ENCODE measurements around the gene MAD1L1. TPM values are rescaled to one million over a fixed set of nuclear protein-coding genes. Genes with fewer than 3 reads are reported as not detected.
A peak's percentile ranks its signal among the peaks of the same experiment; 100 is the strongest.

Gene MAD1L1
- total RNA-seq, 1 experiment from 2014 or later, result 63.0 TPM

DNA sequence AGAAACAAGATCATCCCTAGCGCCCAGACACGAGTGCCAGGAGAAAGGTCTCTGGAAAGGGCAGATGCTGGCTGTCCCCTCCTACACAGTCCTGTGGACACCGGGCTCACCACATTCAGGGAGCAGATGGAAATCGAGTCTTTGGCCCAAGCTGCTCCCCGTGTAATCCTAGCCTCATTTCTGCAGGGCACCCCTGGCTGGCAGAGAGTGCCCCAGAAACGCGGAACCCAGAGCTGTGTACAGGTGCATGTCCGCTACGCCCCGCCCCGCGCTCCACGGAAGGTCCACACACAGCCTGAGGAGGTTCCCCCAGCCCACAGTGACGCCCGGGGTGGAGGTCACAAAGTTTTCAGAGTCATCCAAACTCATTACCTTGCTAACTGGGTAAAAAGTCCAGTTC lies 202.8 kb downstream of the MAD1L1 start:
- peak; percentile 20 for DNase-seq
- no peaks in the 10 kb centered on the region for H3K36me3 ChIP-seq (replicated peaks; ENCODE audit: control insufficient read depth, insufficient read depth, low read length)
- H3K27me3 ChIP-seq (ENCODE audit: control insufficient read depth, insufficient read depth, low read length), result no peaks in the 10 kb centered on the region
- H3K4me3 ChIP-seq (ENCODE audit: insufficient read depth, low read depth, low read length), result no peak overlapping the region

GRCh38 chr7:2029211-2029905 lies 203.4 kb downstream of the MAD1L1 start:
- H3K4me3 ChIP-seq (ENCODE audit: insufficient read depth, low read depth, low read length), result no peak overlapping the region
- no peaks in the 10 kb centered on the region for H3K27me3 ChIP-seq (ENCODE audit: control insufficient read depth, insufficient read depth, low read length)
- no peaks in the 10 kb centered on the region for H3K36me3 ChIP-seq (replicated peaks; ENCODE audit: control insufficient read depth, insufficient read depth, low read length)
- DNase-seq, result no peak

GRCh38 chr7:2028733-2029132 lies 204.0 kb downstream of the MAD1L1 start:
- no peaks in the 10 kb centered on the region for H3K36me3 ChIP-seq (replicated peaks; ENCODE audit: control insufficient read depth, insufficient read depth, low read length)
- no peaks in the 10 kb centered on the region for H3K27me3 ChIP-seq (ENCODE audit: control insufficient read depth, insufficient read depth, low read length)
- no peak overlapping the region for H3K4me3 ChIP-seq (ENCODE audit: insufficient read depth, low read depth, low read length)
- no peak for DNase-seq

- Histone ChIP-seq H3K36me3 (replicated peaks; ENCODE audit: control insufficient read depth, insufficient read depth, low read length) (no peaks in the 10 kb centered on the region), H3K4me3 (ENCODE audit: insufficient read depth, low read depth, low read length) (no peak overlapping the region), H3K27me3 (ENCODE audit: control insufficient read depth, insufficient read depth, low read length) (no peaks in the 10 kb centered on the region)
- no peak for DNase-seq
These were observed 207.6 kb downstream of the MAD1L1 start for GRCh38 chr7:2025188-2025587.

DNA sequence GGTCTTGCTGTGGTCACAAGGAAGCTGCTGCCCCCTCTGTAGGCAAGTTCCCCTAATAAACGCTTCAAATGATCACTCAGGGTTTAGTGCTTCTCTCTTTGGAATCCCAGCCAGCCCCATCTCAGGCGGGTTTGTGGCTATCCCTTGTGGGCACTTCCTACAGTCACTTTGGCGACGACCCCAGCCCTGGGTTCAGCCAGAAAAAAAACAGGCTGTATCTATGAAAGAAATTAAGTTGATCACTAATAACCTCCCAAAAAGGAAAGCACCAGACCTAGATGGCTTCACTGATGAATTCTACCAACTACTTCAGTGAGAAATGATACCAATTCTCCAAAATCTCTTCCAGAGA lies 208.2 kb downstream of the MAD1L1 start:
- no peak overlapping the region for H3K4me3 ChIP-seq (ENCODE audit: insufficient read depth, low read depth, low read length)
- peak; percentile 23 for DNase-seq
- H3K36me3 ChIP-seq (replicated peaks; ENCODE audit: control insufficient read depth, insufficient read depth, low read length), result no peaks in the 10 kb centered on the region
- H3K27me3 ChIP-seq (ENCODE audit: control insufficient read depth, insufficient read depth, low read length), result no peaks in the 10 kb centered on the region

DNA sequence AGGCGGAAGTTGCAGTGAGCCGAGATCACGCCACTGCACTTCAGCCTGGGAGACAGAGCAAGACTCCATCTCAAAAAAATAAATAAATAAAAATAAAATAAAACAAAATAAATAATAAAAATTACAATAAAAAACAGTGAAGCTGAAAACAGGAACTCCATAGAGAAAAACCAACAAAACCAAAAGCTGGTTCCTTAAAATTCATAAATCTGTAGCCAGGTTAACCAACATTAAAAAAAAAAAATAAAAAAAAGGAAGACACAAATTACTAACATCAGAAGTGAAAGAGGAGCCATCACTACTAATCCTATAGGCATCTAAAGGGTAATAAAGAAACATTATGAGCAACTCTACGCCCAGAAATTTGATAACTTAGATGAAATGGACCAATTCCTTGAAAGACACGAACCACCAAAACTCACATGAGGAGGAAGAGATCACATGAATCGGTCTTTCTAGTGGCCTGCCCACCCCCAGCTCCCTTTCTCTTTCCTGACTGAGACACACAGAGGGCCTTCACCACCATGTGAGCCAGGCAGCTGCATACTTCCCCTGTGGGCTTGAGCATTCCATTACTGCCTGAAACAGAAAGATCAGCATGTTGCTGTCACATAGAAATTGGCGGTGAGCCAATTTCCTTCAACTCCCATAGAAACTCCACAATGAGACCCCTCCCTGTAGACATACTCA lies 208.7 kb downstream of the MAD1L1 start:
- Histone ChIP-seq H3K27me3 (ENCODE audit: control insufficient read depth, insufficient read depth, low read length) (no peaks in the 10 kb centered on the region), H3K36me3 (replicated peaks; ENCODE audit: control insufficient read depth, insufficient read depth, low read length) (no peaks in the 10 kb centered on the region), H3K4me3 (ENCODE audit: insufficient read depth, low read depth, low read length) (no peak overlapping the region)
- DNase-seq, result no peak

DNA sequence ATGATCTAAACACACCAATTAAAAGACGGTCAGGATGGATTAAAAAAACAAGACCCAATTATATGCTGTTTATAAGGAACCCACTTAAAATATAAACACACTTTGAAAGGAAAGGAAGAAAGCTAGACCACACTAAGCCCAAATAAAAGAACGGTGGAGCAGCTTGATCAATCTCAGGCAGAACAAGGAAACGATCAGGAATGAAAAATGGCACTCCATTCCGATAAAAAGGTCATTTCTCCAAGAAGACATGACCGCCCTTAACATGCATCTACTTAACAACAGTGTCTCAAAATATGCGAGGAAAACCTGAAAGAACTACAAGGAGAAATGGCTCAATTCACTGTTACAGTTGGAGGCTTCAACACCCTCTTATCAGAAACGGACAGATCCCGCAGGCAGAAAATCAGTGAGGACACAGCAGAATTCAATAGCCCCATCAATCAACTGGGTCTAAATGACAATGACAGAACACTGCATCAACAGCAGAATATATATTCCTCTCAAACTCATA lies 210.0 kb downstream of the MAD1L1 start:
- Histone ChIP-seq H3K36me3 (replicated peaks; ENCODE audit: control insufficient read depth, insufficient read depth, low read length) (no peaks in the 10 kb centered on the region), H3K4me3 (ENCODE audit: insufficient read depth, low read depth, low read length) (no peak overlapping the region), H3K27me3 (ENCODE audit: control insufficient read depth, insufficient read depth, low read length) (no peaks in the 10 kb centered on the region)
- DNase-seq, result no peak

- no peaks in the 10 kb centered on the region for H3K27me3 ChIP-seq (ENCODE audit: control insufficient read depth, insufficient read depth, low read length)
- no peak overlapping the region for H3K4me3 ChIP-seq (ENCODE audit: insufficient read depth, low read depth, low read length)
- no peaks in the 10 kb centered on the region for H3K36me3 ChIP-seq (replicated peaks; ENCODE audit: control insufficient read depth, insufficient read depth, low read length)
- no peak for DNase-seq
These were observed 210.7 kb downstream of the MAD1L1 start for GRCh38 chr7:2022021-2022409.

DNA sequence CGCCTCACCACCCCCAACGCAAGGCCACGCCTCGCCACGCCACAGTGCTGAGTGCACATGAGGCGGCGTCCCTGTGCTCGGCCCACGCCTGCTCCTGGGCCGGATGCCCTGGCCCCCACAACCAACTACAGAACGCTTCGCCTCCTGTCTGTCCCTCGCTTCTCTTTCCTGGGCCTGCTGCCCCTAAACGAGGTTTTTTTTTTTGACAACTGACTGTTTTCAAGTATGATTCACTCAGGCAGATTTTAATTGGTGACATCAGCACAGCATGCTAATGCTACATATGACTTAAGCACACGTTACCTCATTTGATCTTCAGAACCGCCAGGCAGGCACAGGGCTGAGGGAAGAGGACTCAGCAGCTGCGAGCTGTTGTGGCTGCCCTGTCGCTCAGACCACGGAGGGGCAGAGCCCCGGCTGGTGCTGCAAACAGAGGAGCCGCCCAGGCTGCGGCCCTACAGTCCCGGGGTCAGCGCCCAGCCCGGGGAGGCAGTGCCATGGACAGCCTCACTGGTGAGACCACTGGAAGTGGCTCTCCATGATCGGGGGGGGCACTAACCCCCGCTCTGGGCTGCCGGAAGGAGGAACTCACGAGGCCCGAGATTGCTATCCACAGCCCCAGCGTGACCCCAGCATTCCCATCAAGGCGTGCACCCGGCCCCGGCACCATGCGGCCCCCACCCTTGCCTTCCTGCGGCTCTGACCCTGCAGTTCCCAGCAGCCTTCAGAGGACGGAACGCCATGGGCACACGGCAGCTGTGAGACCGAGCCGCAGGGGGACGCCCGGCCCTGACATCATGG lies 212.8 kb downstream of the MAD1L1 start:
- Histone ChIP-seq H3K4me3 (ENCODE audit: insufficient read depth, low read depth, low read length) (no peak overlapping the region), H3K27me3 (ENCODE audit: control insufficient read depth, insufficient read depth, low read length) (no peaks in the 10 kb centered on the region), H3K36me3 (replicated peaks; ENCODE audit: control insufficient read depth, insufficient read depth, low read length) (no peaks in the 10 kb centered on the region)
- peak; percentile 64 for DNase-seq

DNA sequence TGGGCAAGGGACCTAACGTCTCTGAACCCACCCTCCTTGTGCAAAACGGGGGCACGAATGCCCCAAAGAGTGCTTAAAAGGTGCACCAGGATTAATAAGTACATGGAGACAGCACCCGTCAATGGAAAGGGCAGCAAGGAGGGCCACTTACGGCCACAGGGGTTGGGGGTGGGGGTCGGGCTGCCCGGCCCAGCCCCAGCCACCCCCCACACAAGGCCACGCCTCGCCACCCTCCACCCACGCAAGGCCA lies 213.4 kb downstream of the MAD1L1 start:
- DNase-seq, result peak; percentile 57
- Histone ChIP-seq H3K27me3 (ENCODE audit: control insufficient read depth, insufficient read depth, low read length) (no peaks in the 10 kb centered on the region), H3K4me3 (ENCODE audit: insufficient read depth, low read depth, low read length) (no peak overlapping the region), H3K36me3 (replicated peaks; ENCODE audit: control insufficient read depth, insufficient read depth, low read length) (no peaks in the 10 kb centered on the region)

- DNase-seq, result peak; percentile 72
- Histone ChIP-seq H3K4me3 (ENCODE audit: insufficient read depth, low read depth, low read length) (no peak overlapping the region), H3K27me3 (ENCODE audit: control insufficient read depth, insufficient read depth, low read length) (no peaks in the 10 kb centered on the region), H3K36me3 (replicated peaks; ENCODE audit: control insufficient read depth, insufficient read depth, low read length) (no peaks in the 10 kb centered on the region)
These were observed 213.9 kb downstream of the MAD1L1 start for GRCh38 chr7:2018569-2019460.

- H3K4me3 ChIP-seq (ENCODE audit: insufficient read depth, low read depth, low read length), result no peak overlapping the region
- no peaks in the 10 kb centered on the region for H3K27me3 ChIP-seq (ENCODE audit: control insufficient read depth, insufficient read depth, low read length)
- peak; percentile 45 for DNase-seq
- H3K36me3 ChIP-seq (replicated peaks; ENCODE audit: control insufficient read depth, insufficient read depth, low read length), result no peaks in the 10 kb centered on the region
These were observed 214.7 kb downstream of the MAD1L1 start for GRCh38 chr7:2017914-2018568.

DNA sequence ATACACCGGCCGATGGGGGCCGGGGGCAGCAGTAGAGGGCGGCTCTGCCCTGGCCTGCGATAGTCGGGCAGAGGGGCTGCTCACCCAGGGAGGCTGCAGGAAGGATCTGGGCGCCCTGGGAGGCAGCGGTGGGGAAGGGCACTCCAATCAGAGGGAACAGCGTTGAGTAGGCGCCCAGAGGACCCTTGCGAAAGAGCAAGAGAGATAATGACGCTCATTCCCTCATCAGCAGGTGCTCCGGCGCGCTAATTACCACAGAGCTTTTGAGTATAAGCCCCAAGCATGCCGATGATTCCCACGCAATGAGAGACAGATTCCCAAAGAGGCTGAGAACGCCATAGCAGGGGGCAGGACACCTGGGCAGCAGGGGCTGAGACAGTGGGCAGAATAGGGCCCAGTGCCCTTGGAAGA lies 215.3 kb downstream of the MAD1L1 start:
- Histone ChIP-seq H3K4me3 (ENCODE audit: insufficient read depth, low read depth, low read length) (no peak overlapping the region), H3K36me3 (replicated peaks; ENCODE audit: control insufficient read depth, insufficient read depth, low read length) (no peaks in the 10 kb centered on the region), H3K27me3 (ENCODE audit: control insufficient read depth, insufficient read depth, low read length) (no peaks in the 10 kb centered on the region)
- DNase-seq, result no peak

Data from H7 (cell line).